Smooth muscle cell (in vitro differentiated cells): ENCODE results near the gene MYO1H. TPM values are rescaled to one million over a fixed set of nuclear protein-coding genes. Genes with fewer than 3 reads are reported as not detected.

Experiments used
- DNase-seq: peaks from one replicate; lab custom pipeline; 2025; ENCODE audit not compliant: unreplicated experiment; lab: John Stamatoyannopoulos, UW
- H2AFZ ChIP-seq: fragments of 200-600 bp; sonication (generic); 2 replicates; pipeline ENCODE4 v1.6.0; 2016; ENCODE audit warnings: antibody characterized with exemption, low read depth, mild to moderate bottlenecking
- H3F3A ChIP-seq: fragments of 200-600 bp; sonication (generic); 2 replicates; pipeline ENCODE4 v1.6.0; 2017; ENCODE audit warnings: antibody characterized with exemption, low read depth
- H3K27ac ChIP-seq: fragments of 200-600 bp; sonication (generic); 2 replicates; pipeline ENCODE4 v1.5.1; 2016; ENCODE audit warnings: low read depth, mild to moderate bottlenecking
- H3K27me3 ChIP-seq: fragments of 200-600 bp; sonication (generic); 2 replicates; pipeline ENCODE4 v1.6.1; 2016; ENCODE audit warnings: low read depth, mild to moderate bottlenecking
- H3K36me3 ChIP-seq: fragments of 200-600 bp; sonication (generic); 2 replicates; pipeline ENCODE4 v1.5.1; 2016; ENCODE audit warnings: low read depth
- H3K4me1 ChIP-seq: fragments of 200-600 bp; sonication (generic); 2 replicates; pipeline ENCODE4 v1.5.1; 2016; ENCODE audit warnings: low read depth
- H3K4me2 ChIP-seq: fragments of 200-600 bp; sonication (generic); 2 replicates; pipeline ENCODE4 v1.6.0; 2016; ENCODE audit warnings: mild to moderate bottlenecking
- H3K4me3 ChIP-seq: fragments of 200-600 bp; sonication (generic); 2 replicates; pipeline ENCODE4 v1.5.1; 2016; ENCODE audit warnings: mild to moderate bottlenecking
- H3K79me2 ChIP-seq: fragments of 200-600 bp; sonication (generic); 2 replicates; pipeline ENCODE4 v1.6.0; 2016; ENCODE audit warnings: low read depth, mild to moderate bottlenecking
- H3K9ac ChIP-seq: fragments of 200-600 bp; sonication (generic); 2 replicates; pipeline ENCODE4 v1.6.0; 2016; ENCODE audit warnings: low read depth
- H3K9me3 ChIP-seq: fragments of 200-600 bp; sonication (generic); replicated peaks from 2 replicates; pipeline ENCODE4 v1.5.1; 2016; ENCODE audit warnings: low read depth
- H4K20me1 ChIP-seq: fragments of 200-600 bp; sonication (generic); 2 replicates; pipeline ENCODE4 v1.6.0; 2016; ENCODE audit warnings: low read depth
- WGBS: methylation state at CpG from one replicate; pipeline ENCODE4 v1.1.7; 2016; ENCODE audit warnings: low lambda C conversion rate; 5-methylcytosine and 5-hydroxymethylcytosine counted together
- polyA plus RNA-seq: library from polyadenylated mRNA; unstranded; fragments of >200 nt; fragmentation: Nextera tagmentation; extraction: Ambion mirVana; gene quantifications from 2 replicates; pipeline ENCODE4 v1.2.1, GENCODE V29; 2016
- total RNA-seq: library from RNA; depleted of rRNA; stranded (reverse); fragments of >200 nt; gene quantifications from 2 replicates; pipeline ENCODE4 v1.2.3, GENCODE V29; 2014
- TF ChIP-seq, protein P1 (sequence below): fragments of 200-600 bp; sonication (generic); IDR thresholded peaks from 2 replicates; pipeline ENCODE4 v1.5.1; 2017; ENCODE audit warnings: borderline replicate concordance, mild to moderate bottlenecking, antibody characterized with exemption; ENCODE audit not compliant: insufficient read depth, poor library complexity, severe bottlenecking

Gene MYO1H
- total and polyA plus RNA-seq, 2 experiments from 2014 or later = 0.03 to 2.3 TPM

DNA sequence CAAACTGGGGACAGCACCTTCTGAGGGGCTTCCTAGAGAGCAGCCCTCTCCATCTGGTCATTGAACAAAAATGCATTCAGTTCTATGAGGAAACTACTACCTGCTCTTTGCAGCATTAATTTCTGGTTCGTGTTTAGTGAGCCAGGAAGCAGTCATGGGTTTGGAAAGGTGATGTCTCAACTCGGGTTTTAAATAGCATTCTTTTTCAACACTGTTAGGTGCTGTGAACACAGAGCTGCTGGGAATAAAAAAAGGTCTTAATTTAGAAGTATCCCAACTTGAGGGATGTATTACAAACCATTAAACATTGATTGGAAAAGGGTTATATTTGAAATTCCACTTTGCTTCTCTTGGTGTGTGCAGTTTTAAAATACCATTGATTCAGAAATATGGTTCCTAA lies 9.3 kb downstream of the MYO1H start:
- Histone ChIP-seq H3K9ac (no peak overlapping the region), H3K27ac (no peak overlapping the region), H3K9me3 (no peaks in the 10 kb centered on the region), H3K4me2 (no peak overlapping the region), H3K79me2 (no peaks in the 10 kb centered on the region), H3K27me3 (peaks cover 10% of the 10 kb centered on the region), H4K20me1 (no peaks in the 10 kb centered on the region), H3K4me3 (no peak overlapping the region), H2AFZ (no peak overlapping the region), H3F3A (no peaks in the 10 kb centered on the region), H3K4me1 (no peaks in the 10 kb centered on the region), H3K36me3 (no peaks in the 10 kb centered on the region)
- TF ChIP-seq, protein P1, sequence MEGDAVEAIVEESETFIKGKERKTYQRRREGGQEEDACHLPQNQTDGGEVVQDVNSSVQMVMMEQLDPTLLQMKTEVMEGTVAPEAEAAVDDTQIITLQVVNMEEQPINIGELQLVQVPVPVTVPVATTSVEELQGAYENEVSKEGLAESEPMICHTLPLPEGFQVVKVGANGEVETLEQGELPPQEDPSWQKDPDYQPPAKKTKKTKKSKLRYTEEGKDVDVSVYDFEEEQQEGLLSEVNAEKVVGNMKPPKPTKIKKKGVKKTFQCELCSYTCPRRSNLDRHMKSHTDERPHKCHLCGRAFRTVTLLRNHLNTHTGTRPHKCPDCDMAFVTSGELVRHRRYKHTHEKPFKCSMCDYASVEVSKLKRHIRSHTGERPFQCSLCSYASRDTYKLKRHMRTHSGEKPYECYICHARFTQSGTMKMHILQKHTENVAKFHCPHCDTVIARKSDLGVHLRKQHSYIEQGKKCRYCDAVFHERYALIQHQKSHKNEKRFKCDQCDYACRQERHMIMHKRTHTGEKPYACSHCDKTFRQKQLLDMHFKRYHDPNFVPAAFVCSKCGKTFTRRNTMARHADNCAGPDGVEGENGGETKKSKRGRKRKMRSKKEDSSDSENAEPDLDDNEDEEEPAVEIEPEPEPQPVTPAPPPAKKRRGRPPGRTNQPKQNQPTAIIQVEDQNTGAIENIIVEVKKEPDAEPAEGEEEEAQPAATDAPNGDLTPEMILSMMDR = no peak
- no peak for DNase-seq
- 49% methylated on average over 2 of the region's 2 CpGs for WGBS

DNA sequence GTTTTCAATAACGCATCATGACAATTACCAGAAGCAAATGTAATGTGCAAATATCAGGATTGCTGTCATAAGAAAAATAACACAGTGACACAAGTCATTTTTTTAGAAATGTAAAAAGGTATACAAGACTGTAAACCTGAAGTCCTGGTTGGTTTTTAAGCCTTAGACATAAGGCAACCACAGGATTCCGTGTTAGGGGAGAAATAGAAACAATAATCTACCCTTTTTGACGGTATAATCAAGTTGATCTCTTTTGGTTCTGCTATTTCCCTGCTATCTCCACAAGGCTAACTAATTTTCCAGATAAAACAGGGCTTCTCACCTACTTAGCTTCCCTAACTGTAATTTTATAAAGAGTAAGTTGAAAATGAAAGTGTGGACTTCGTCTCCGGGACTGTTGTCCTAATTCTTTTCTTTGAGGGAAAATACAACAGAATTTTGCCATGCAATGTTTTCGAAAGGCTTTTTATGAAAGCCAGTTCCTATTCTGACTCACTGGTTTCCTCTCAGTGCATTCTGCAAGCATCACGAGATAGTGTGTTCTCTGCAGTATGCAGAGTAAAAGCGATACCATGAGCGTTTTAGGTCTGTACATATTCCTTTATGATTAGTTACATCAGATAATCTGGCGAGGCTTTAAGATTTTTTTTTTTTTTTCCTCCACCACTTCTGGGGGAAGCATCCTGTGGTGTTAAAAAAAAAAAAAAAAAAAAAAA lies 10.6 kb downstream of the MYO1H start:
- H3K4me3 ChIP-seq = no peak overlapping the region
- TF ChIP-seq, protein P1 = no peak
- DNase-seq = no peak
- H3K27me3 ChIP-seq = no peaks in the 10 kb centered on the region
- 65% methylated on average over 10 of the region's 10 CpGs for WGBS
- H3K36me3 ChIP-seq = no peaks in the 10 kb centered on the region
- no peaks in the 10 kb centered on the region for H3K4me1 ChIP-seq
- H3K9me3 ChIP-seq = no peaks in the 10 kb centered on the region
- H3K27ac ChIP-seq = no peak overlapping the region
- no peaks in the 10 kb centered on the region for H3F3A ChIP-seq
- H3K9ac ChIP-seq = no peak overlapping the region
- peak overlapping the region; percentile 48 for H3K4me2 ChIP-seq
- peak overlapping the region; percentile 28 for H2AFZ ChIP-seq
- H4K20me1 ChIP-seq = no peaks in the 10 kb centered on the region
- no peaks in the 10 kb centered on the region for H3K79me2 ChIP-seq

DNA sequence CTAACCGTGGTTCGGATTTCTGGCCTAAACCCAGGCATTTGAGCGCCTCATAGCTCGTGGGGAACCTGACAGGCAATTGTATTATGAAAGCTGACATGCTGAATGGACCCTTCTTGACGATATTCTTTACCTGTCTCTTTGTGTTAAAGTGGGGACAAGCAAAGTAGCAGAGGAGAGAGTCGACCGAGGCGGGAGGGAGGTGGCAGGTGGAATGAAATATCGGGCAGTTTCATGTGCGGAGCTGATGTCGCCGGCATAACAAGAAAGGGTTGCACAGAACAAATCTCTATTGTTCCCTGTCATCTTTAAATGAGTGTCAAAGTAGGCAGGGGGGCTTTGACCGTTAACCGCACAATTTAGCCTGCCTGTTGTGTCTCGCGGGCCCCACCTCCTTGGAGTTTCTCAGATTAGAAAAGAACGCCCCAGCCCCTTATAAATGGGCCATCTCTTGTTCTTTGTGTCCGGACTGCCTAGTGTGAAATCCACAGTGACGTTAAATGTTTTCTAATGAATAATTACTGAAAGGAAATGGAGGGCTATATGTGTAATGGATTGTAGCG lies 11.5 kb downstream of the MYO1H start:
- Histone ChIP-seq H2AFZ (no peak overlapping the region), H3K4me2 (no peak overlapping the region), H3K4me1 (no peaks in the 10 kb centered on the region), H3K36me3 (no peaks in the 10 kb centered on the region), H3K27me3 (no peaks in the 10 kb centered on the region), H3K27ac (no peak overlapping the region), H3K4me3 (no peak overlapping the region), H3K9ac (no peak overlapping the region), H3F3A (no peaks in the 10 kb centered on the region), H3K9me3 (no peaks in the 10 kb centered on the region), H4K20me1 (no peaks in the 10 kb centered on the region), H3K79me2 (no peaks in the 10 kb centered on the region)
- WGBS = 95% methylated on average over 20 of the region's 20 CpGs
- TF ChIP-seq, protein P1 = no peak
- DNase-seq = no peak

DNA sequence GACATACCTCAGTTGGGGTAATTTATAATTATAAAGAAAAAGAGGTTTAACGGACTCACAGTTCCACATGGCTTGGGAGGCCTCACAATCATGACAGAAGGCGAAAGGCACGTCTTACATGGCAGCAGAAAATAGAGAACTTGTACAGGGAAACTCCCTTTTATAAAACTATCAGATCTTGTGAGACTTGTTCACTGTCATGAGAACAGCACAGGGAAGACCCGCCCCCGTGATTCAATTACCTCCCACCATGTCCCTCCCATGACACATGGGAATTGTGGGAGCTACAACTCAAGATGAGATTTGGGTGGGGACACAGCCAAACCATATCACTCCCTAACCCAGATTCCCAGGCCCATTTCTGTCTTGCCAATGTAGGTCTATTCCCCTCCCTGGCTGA lies 22.1 kb downstream of the MYO1H start:
- 88% methylated on average over 5 of the region's 5 CpGs for WGBS
- H3K9me3 ChIP-seq = no peaks in the 10 kb centered on the region
- H3K4me1 ChIP-seq = no peaks in the 10 kb centered on the region
- H3F3A ChIP-seq = no peaks in the 10 kb centered on the region
- H3K4me2 ChIP-seq = no peak overlapping the region
- DNase-seq = no peak
- TF ChIP-seq, protein P1 = no peak
- no peak overlapping the region for H3K27ac ChIP-seq
- H3K27me3 ChIP-seq = peaks cover 32% of the 10 kb centered on the region
- no peaks in the 10 kb centered on the region for H3K36me3 ChIP-seq
- no peak overlapping the region for H3K9ac ChIP-seq
- H4K20me1 ChIP-seq = no peaks in the 10 kb centered on the region
- no peaks in the 10 kb centered on the region for H3K79me2 ChIP-seq
- H2AFZ ChIP-seq = no peak overlapping the region
- H3K4me3 ChIP-seq = no peak overlapping the region
